GM12874 (cell line): ENCODE data around the gene TRMT2B.

Source experiments
- CTCF ChIP-seq: IDR thresholded peaks from 2 replicates; pipeline ENCODE4 v1.5.1; 2011; ENCODE audit warnings: low read depth, mild to moderate bottlenecking, control low read depth, low read length, moderate library complexity; ENCODE audit not compliant: insufficient read depth

The TRMT2B gene

GRCh38 chrX:100973411-100973810, 78.5 kb downstream of the TRMT2B start:
- TF ChIP-seq CTCF: no peak

- TF ChIP-seq CTCF: no peak
Measured at GRCh38 chrX:100969936-100970335, 82.0 kb downstream of the TRMT2B start.

DNA sequence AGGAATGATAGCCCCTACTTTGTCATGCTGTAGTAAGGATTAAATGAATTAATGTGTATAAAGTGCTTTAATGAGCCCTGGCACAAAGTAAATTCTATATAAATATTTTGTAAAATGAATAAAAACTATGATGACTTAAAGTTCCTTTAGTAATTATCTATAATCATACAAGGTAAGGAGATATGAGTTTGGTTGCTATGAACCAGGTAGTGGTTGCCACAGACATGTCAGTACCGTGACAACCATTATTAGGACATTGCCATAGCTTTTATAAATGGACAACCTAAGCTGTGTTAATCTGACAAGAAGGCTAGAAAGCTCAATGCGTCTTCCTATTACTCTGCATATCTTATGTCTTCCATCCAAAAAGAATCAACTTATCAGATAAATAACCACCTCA, 82.5 kb downstream of the TRMT2B start, which contains the start of gene ARL13A:
Gene ARL13A (plus strand): TSS at position 301 of the 400 bp plus-strand sequence. CDS start 3,982 bp downstream, outside the sequence.
- TF ChIP-seq CTCF: no peak

GRCh38 chrX:100964362-100964761, 87.5 kb downstream of the TRMT2B start:
- TF ChIP-seq CTCF: no peak

DNA sequence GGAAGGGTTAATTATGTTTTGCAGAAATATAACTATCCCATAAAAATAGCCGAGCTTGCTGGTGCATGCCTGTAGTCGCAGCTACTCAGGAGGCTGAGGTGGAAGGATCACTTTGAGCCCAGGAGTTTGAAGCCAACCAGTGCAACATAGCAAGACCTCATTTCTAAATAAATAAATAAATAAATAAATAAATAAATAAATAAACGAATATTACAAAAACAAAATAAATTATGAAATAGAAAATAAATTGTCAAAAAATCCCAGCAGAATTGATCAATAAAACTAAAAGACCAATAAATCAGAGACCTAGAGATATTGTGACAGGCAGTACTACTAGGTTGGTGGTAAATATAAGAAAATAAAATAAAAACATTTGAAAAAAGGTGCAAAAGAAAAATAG, 89.1 kb downstream of the TRMT2B start:
- TF ChIP-seq CTCF: no peak
